Measurements from ENCODE around the gene MLLT10.

DNA sequence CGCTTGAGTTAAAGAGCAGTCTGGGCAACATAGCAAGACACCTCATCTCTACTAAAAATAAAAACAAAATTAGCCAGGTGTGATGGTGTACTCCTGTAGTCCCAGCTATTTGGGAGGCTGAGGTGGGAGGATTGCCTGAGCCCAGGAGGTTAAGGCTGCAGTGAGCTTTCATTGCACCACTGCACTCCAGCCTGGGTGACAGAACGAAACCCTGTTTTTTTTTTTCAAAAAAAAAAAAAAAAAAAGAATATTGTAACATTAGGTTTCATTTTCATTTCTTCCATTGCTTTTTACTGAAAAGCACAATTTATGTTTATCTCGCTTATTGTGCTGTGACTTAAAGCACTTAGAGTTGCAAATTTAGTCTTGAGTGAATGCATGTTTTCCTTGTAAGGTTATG is 80.0 kb downstream of the MLLT10 start:
- TF ChIP-seq CTCF (IDR thresholded peaks at IDR 0.05) (no peak), POLR2A (IDR thresholded peaks at IDR 0.05) (no peak)

Data from lower leg skin (tissue), 3 donors.